GM12878 (cell line): ENCODE data around the gene IDH3B. TPM values are rescaled to one million over a fixed set of nuclear protein-coding genes. Genes with fewer than 3 reads are reported as not detected.

Experiments
- ATAC-seq: fragments of 200-7000 bp; cut with Tn5 transposase; 3 replicates; pipeline ENCODE4 v1.9.1; 2020; ENCODE audit warnings: mild to moderate bottlenecking, moderate library complexity
- BruUV-seq: library from RNA; stranded (reverse); fragments of 400-500 nt; replicated peaks from 2 replicates; lab custom pipeline; 2021; lab: Mats Ljungman, UMichigan
- CTCF ChIA-PET: fragments of 300-600 bp; sonication (Branson Sonifier 250); formaldehyde crosslinking; extraction: SDS; loops from one replicate; lab custom pipeline; 2021; ENCODE audit warnings: inconsistent platforms; lab: Yijun Ruan, JAX
- POLR2A ChIA-PET: fragments of 350-600 bp; formaldehyde crosslinking; extraction: SDS; loops from one replicate; lab custom pipeline; 2021; ENCODE audit warnings: inconsistent platforms; lab: Charles Lee
- RAD21 ChIA-PET: fragments of 300-600 bp; sonication (Branson Sonifier 250); formaldehyde crosslinking; loops from one replicate; lab custom pipeline; 2023; ENCODE audit warnings: antibody characterized with exemption; ENCODE audit not compliant: unreplicated experiment; lab: Charles Lee
- SMC1A ChIA-PET: fragments of 300-600 bp; sonication (Branson Sonifier 250); formaldehyde crosslinking; loops from one replicate; lab custom pipeline; 2023; ENCODE audit not compliant: unreplicated experiment, uncharacterized antibody; lab: Charles Lee
- DNase-seq: peaks from one replicate; pipeline ENCODE4 v3.0.0-alpha.2; 2011; ENCODE audit warnings: low read depth, low spot score
- FAIRE-seq: peaks from 3 replicates; lab custom pipeline; 2011; peaks lifted over from hg19 to GRCh38; lab: Jason Lieb, UNC
- H2AFZ ChIP-seq: 2 replicates; pipeline ENCODE4 v1.6.0; 2011; ENCODE audit warnings: low read depth, low read length, control low read depth; ENCODE audit not compliant: control insufficient read depth
- H3K27ac ChIP-seq: 2 replicates; pipeline ENCODE4 v1.5.1; 2011; ENCODE audit warnings: control low read depth; ENCODE audit not compliant: control insufficient read depth, insufficient read depth
- H3K27me3 ChIP-seq, 2 experiments: replicated peaks in 1 of 2; 2 replicates each; pipeline versions ENCODE4 v1.6.0 to v1.6.1; 2011; ENCODE audit warnings: low read length in 1 of 2; ENCODE audit not compliant: control insufficient read depth in 2 of 2, insufficient read depth in 2 of 2
- H3K36me3 ChIP-seq, 2 experiments: 2 replicates each; pipeline ENCODE4 v1.5.1; 2011; ENCODE audit warnings: low read length in 1 of 2; ENCODE audit not compliant: control insufficient read depth in 2 of 2, insufficient read depth in 2 of 2
- H3K4me1 ChIP-seq: 2 replicates; pipeline ENCODE4 v1.6.1; 2011; ENCODE audit warnings: mild to moderate bottlenecking, low read length, moderate library complexity, mixed read lengths; ENCODE audit not compliant: control insufficient read depth, insufficient read depth
- H3K4me2 ChIP-seq: 2 replicates; pipeline ENCODE4 v1.6.0; 2011; ENCODE audit warnings: control low read depth; ENCODE audit not compliant: control insufficient read depth, insufficient read depth
- H3K4me3 ChIP-seq: fragments of 200-600 bp; sonication (generic); 2 replicates; pipeline ENCODE4 v1.5.1; 2016
- H3K79me2 ChIP-seq: 2 replicates; pipeline ENCODE4 v1.6.0; 2011; ENCODE audit warnings: low read length; ENCODE audit not compliant: control insufficient read depth, insufficient read depth
- H3K9ac ChIP-seq: 2 replicates; pipeline ENCODE4 v1.8.0; 2011; ENCODE audit warnings: low read length, control low read depth, mixed read lengths; ENCODE audit not compliant: control insufficient read depth, insufficient read depth
- H3K9me3 ChIP-seq: replicated peaks from 3 replicates; pipeline ENCODE4 v1.5.1; 2011; ENCODE audit warnings: mild to moderate bottlenecking, low read length; ENCODE audit not compliant: control insufficient read depth, insufficient read depth
- H4K20me1 ChIP-seq: 2 replicates; pipeline ENCODE4 v1.6.0; 2011; ENCODE audit not compliant: control insufficient read depth, insufficient read depth
- ATF7 ChIP-seq: fragments of 450-650 bp; IDR thresholded peaks from 2 replicates; pipeline ENCODE4 v1.6.1; 2016; ENCODE audit warnings: low read depth, mild to moderate bottlenecking
- CBX3 ChIP-seq: fragments of 200-600 bp; sonication (generic); IDR thresholded peaks from 2 replicates; pipeline ENCODE4 v1.6.1; 2016; ENCODE audit warnings: low read depth, borderline replicate concordance
- FOXM1 ChIP-seq: IDR thresholded peaks from 2 replicates; pipeline ENCODE4 v1.6.1; 2012; ENCODE audit warnings: low read depth, mild to moderate bottlenecking, inconsistent platforms, low read length, moderate library complexity
- MTA3 ChIP-seq: IDR thresholded peaks from 2 replicates; pipeline ENCODE4 v1.6.1; 2012; ENCODE audit warnings: low read length, inconsistent platforms, borderline replicate concordance
- NR2C1 ChIP-seq: fragments of 450-650 bp; IDR thresholded peaks from 2 replicates; pipeline ENCODE4 v1.6.1; 2017; ENCODE audit warnings: antibody characterized with exemption, mild to moderate bottlenecking, moderate library complexity
- PML ChIP-seq: IDR thresholded peaks from 2 replicates; pipeline ENCODE4 v1.6.1; 2012; ENCODE audit warnings: low read length, inconsistent platforms
- POLR2A ChIP-seq: IDR thresholded peaks from 2 replicates; pipeline ENCODE4 v1.6.1; 2011; ENCODE audit warnings: low read depth, mild to moderate bottlenecking, low read length
- POLR2AphosphoS2 ChIP-seq: IDR thresholded peaks from 2 replicates; pipeline ENCODE4 v1.6.1; 2011; ENCODE audit warnings: low read depth, mild to moderate bottlenecking, low read length, improper control_type of control experiment, moderate library complexity
- POLR2AphosphoS5 ChIP-seq: IDR thresholded peaks from 2 replicates; pipeline ENCODE4 v1.6.1; 2011; ENCODE audit warnings: mild to moderate bottlenecking, low read length, inconsistent platforms
- POU2F2 ChIP-seq: IDR thresholded peaks from 3 replicates; pipeline ENCODE4 v1.6.1; 2011; ENCODE audit warnings: low read depth, mild to moderate bottlenecking, low read length, borderline replicate concordance
- SMAD5 ChIP-seq: IDR thresholded peaks from 2 replicates; pipeline ENCODE4 v1.6.1; 2016; ENCODE audit warnings: antibody characterized with exemption, low read depth
- SP1 ChIP-seq: IDR thresholded peaks from one replicate; pipeline ENCODE4 v1.6.1; 2011; ENCODE audit warnings: low read depth, low read length
- ZBED1 ChIP-seq: IDR thresholded peaks from 2 replicates; pipeline ENCODE4 v1.6.1; 2016; ENCODE audit warnings: borderline replicate concordance
- ZNF592 ChIP-seq: fragments of 450-650 bp; IDR thresholded peaks from 2 replicates; pipeline ENCODE4 v1.6.1; 2017; ENCODE audit warnings: mild to moderate bottlenecking, moderate library complexity
- WGBS: methylation state at CpG from one replicate; pipeline ENCODE4 v1.1.6; 2016; ENCODE audit warnings: low lambda C conversion rate; ENCODE audit not compliant: insufficient replicate concordance, insufficient coverage; ENCODE audit errors: missing lambda C conversion rate; 5-methylcytosine and 5-hydroxymethylcytosine counted together
- in situ Hi-C: fragments of 300-500 bp; cut with MboI; formaldehyde crosslinking; loops from 9 replicates; pipeline ENCODE4 v1.14.3; 2018; ENCODE audit warnings: mixed read lengths
- intact Hi-C: fragments of 100-400 bp; cut with micrococcal nuclease; formaldehyde crosslinking; loops from one replicate; pipeline ENCODE4 v1.14.2; 2022; ENCODE audit not compliant: unreplicated experiment
- polyA plus RNA-seq, 11 experiments: library from polyadenylated mRNA; depleted of rRNA in 4 of 11; unstranded in 6 of 11; stranded (reverse) in 5 of 11; fragments of >200 nt; fragmentation: Nextera tagmentation in 4 of 11; fragmentation: Illumina TruSeq in 1 of 11; extraction: Ambion mirVana in 4 of 11; extraction: Trizol in 1 of 11; gene quantifications; 1 replicate in 1 of 11; 2 replicates in 10 of 11; pipeline versions ENCODE4 v1.2.1 to v1.2.3, GENCODE V29; 2011 to 2016; ENCODE audit warnings: inconsistent platforms in 2 of 11, missing spikeins in 2 of 11, low read depth in 1 of 11
- total RNA-seq, 4 experiments: library from RNA; depleted of rRNA in 3 of 4; stranded (reverse); fragments of >200 nt in 3 of 4; fragmentation: Illumina TruSeq in 1 of 4; extraction: Trizol in 1 of 4; gene quantifications; 2 replicates each; pipeline versions ENCODE4 v1.2.1 to v1.2.3, GENCODE V29; 2013 to 2021
- TF ChIP-seq, protein P1 (sequence below): fragments of 450-650 bp; IDR thresholded peaks from 2 replicates; pipeline ENCODE4 v1.6.1; 2017; ENCODE audit warnings: borderline replicate concordance
- TF ChIP-seq, protein P2 (sequence below): fragments of 450-650 bp; IDR thresholded peaks from 2 replicates; pipeline ENCODE4 v1.6.1; 2017; ENCODE audit warnings: low read depth, mild to moderate bottlenecking, moderate library complexity
- TF ChIP-seq, protein P3 (sequence below): IDR thresholded peaks from 2 replicates; pipeline ENCODE4 v1.6.1; 2012; ENCODE audit warnings: low read depth, low read length, improper control_type of control experiment

Gene IDH3B
- total and polyA plus RNA-seq, 10 of the 15 experiments (the other 5 are each of a cell fraction or from before 2014, with no cell fraction given), result 65.3 to 177 (median 121) TPM

- Histone ChIP-seq H3K27ac (no peak overlapping the region), H3K27me3 (no peaks in the 10 kb centered on the region), H3K36me3 (peaks cover 29 to 47% of the 10 kb centered on the region in 2 experiments), H3K79me2 (peaks cover 33% of the 10 kb centered on the region), H3K4me1 (peaks cover 16% of the 10 kb centered on the region), H3K9ac (no peak overlapping the region), H3K4me2 (no peak overlapping the region), H2AFZ (no peak overlapping the region), H4K20me1 (peaks cover 17% of the 10 kb centered on the region), H3K9me3 (no peaks in the 10 kb centered on the region), H3K4me3 (no peak overlapping the region)
- ChIA-PET RAD21 (no interaction called here), POLR2A (no interaction called here), CTCF (interaction anchor here (0.5 kb wide), 1 partner anchor 205 kb away, joined by 3 read pairs; no protein-coding TSS in a partner anchor), SMC1A (no interaction called here)
- in situ Hi-C loops, result no loop called here
- no peak for DNase-seq
- no TSS peak for BruUV-seq
- 60% methylated on average over 13 of the region's 13 CpGs for WGBS
- FAIRE-seq, result no peak
- peak; percentile 42 for ATAC-seq
- intact Hi-C loops, result no loop called here
- TF ChIP-seq CBX3, result no peak
- TF ChIP-seq POLR2AphosphoS2, result peak; percentile 50; the same call in 1 of the 2 replicates
- TF ChIP-seq POLR2AphosphoS5, result peak; percentile 75
- TF ChIP-seq PML, result peak; percentile 77
- TF ChIP-seq, protein P1, sequence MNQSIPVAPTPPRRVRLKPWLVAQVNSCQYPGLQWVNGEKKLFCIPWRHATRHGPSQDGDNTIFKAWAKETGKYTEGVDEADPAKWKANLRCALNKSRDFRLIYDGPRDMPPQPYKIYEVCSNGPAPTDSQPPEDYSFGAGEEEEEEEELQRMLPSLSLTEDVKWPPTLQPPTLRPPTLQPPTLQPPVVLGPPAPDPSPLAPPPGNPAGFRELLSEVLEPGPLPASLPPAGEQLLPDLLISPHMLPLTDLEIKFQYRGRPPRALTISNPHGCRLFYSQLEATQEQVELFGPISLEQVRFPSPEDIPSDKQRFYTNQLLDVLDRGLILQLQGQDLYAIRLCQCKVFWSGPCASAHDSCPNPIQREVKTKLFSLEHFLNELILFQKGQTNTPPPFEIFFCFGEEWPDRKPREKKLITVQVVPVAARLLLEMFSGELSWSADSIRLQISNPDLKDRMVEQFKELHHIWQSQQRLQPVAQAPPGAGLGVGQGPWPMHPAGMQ, result no peak
- TF ChIP-seq, protein P2, sequence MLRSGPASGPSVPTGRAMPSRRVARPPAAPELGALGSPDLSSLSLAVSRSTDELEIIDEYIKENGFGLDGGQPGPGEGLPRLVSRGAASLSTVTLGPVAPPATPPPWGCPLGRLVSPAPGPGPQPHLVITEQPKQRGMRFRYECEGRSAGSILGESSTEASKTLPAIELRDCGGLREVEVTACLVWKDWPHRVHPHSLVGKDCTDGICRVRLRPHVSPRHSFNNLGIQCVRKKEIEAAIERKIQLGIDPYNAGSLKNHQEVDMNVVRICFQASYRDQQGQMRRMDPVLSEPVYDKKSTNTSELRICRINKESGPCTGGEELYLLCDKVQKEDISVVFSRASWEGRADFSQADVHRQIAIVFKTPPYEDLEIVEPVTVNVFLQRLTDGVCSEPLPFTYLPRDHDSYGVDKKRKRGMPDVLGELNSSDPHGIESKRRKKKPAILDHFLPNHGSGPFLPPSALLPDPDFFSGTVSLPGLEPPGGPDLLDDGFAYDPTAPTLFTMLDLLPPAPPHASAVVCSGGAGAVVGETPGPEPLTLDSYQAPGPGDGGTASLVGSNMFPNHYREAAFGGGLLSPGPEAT, result no peak
- TF ChIP-seq, protein P3, sequence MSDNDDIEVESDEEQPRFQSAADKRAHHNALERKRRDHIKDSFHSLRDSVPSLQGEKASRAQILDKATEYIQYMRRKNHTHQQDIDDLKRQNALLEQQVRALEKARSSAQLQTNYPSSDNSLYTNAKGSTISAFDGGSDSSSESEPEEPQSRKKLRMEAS, result no peak
- no peak for TF ChIP-seq ZNF592
- TF ChIP-seq SMAD5, result peak; percentile 74; the same call in 1 of the 2 replicates
- no peak for TF ChIP-seq ATF7
- TF ChIP-seq POLR2A, result peak; percentile 86
- peak; percentile 22; the same call in 1 of the 2 replicates for TF ChIP-seq FOXM1
- TF ChIP-seq MTA3, result peak; percentile 87; the same call in 1 of the 2 replicates
- no peak for TF ChIP-seq SP1
- peak; percentile 81; the same call in 1 of the 2 replicates for TF ChIP-seq ZBED1
- peak; percentile 21; the same call in 1 of the 3 replicates for TF ChIP-seq POU2F2
- TF ChIP-seq NR2C1, result no peak
These were observed 5.3 kb downstream of the IDH3B start for GRCh38 chr20:2658414-2659354.
